HL-60 (cell line): Measurements from ENCODE around the gene XKR7.

Experiments used
- GABPA ChIP-seq: IDR thresholded peaks from 2 replicates; pipeline ENCODE4 v1.6.1; 2012; ENCODE audit warnings: low read depth
- POLR2AphosphoS5 ChIP-seq: IDR thresholded peaks from 2 replicates; pipeline ENCODE4 v1.6.1; 2012; ENCODE audit warnings: low read depth
- REST ChIP-seq: IDR thresholded peaks from 2 replicates; pipeline ENCODE4 v1.6.1; 2012; ENCODE audit warnings: low read depth; ENCODE audit not compliant: insufficient replicate concordance
- SPI1 ChIP-seq: IDR thresholded peaks from 2 replicates; pipeline ENCODE4 v1.6.1; 2012; ENCODE audit warnings: low read depth, mild to moderate bottlenecking, borderline replicate concordance
- TF ChIP-seq, protein P1 (sequence below): IDR thresholded peaks from one replicate; pipeline ENCODE4 v1.5.1; 2011; ENCODE audit warnings: low read length, control low read depth, inconsistent platforms; ENCODE audit not compliant: insufficient read depth

DNA sequence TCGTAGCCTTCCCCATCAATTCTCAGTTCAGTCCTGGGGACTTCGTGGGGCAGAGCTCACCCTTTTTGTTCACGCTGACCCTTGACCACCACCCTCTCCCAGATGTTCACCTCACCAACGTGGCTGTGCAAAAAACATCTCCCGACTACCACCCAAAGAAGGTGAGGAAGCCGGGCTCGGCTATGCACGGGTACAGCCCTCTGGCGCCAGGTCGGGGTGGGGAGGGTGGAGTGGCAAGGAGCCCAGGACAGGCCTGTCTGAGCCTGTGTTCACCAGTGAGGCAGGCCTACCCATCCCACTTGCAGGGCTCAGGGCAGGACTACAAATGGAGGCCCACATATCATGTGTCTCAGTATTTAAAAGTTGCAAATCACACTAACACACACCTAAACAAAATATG lies 34.3 kb upstream of the XKR7 start:
- TF ChIP-seq, protein P1, sequence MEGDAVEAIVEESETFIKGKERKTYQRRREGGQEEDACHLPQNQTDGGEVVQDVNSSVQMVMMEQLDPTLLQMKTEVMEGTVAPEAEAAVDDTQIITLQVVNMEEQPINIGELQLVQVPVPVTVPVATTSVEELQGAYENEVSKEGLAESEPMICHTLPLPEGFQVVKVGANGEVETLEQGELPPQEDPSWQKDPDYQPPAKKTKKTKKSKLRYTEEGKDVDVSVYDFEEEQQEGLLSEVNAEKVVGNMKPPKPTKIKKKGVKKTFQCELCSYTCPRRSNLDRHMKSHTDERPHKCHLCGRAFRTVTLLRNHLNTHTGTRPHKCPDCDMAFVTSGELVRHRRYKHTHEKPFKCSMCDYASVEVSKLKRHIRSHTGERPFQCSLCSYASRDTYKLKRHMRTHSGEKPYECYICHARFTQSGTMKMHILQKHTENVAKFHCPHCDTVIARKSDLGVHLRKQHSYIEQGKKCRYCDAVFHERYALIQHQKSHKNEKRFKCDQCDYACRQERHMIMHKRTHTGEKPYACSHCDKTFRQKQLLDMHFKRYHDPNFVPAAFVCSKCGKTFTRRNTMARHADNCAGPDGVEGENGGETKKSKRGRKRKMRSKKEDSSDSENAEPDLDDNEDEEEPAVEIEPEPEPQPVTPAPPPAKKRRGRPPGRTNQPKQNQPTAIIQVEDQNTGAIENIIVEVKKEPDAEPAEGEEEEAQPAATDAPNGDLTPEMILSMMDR = no peak
- TF ChIP-seq POLR2AphosphoS5 (no peak), REST (no peak), SPI1 (no peak), GABPA (no peak)
